Left ventricle myocardium inferior (tissue), 1 donor: ENCODE data around the gene MTHFSD. TPM values are rescaled to one million over a fixed set of nuclear protein-coding genes. Genes with fewer than 3 reads are reported as not detected.
A peak's percentile ranks its signal among the peaks of the same experiment; 100 is the strongest.

ENCODE experiments used
- DNase-seq: peaks from one replicate; pipeline ENCODE4 v3.0.0-alpha.2; 2020
- H3K27ac ChIP-seq: fragments of 200-600 bp; replicated peaks from 2 replicates; pipeline ENCODE4 v1.8.0; 2021
- H3K27me3 ChIP-seq: fragments of 200-600 bp; 2 replicates; pipeline ENCODE4 v1.8.0; 2021; ENCODE audit warnings: low read depth
- H3K36me3 ChIP-seq: fragments of 200-600 bp; 2 replicates; pipeline ENCODE4 v1.8.0; 2021
- H3K4me1 ChIP-seq: fragments of 200-600 bp; 2 replicates; pipeline ENCODE4 v1.8.0; 2021
- H3K4me3 ChIP-seq: fragments of 200-600 bp; 2 replicates; pipeline ENCODE4 v1.8.0; 2021; ENCODE audit warnings: mild to moderate bottlenecking, moderate library complexity
- H3K9me3 ChIP-seq: fragments of 200-600 bp; replicated peaks from 2 replicates; pipeline ENCODE4 v1.8.0; 2021
- intact Hi-C: fragments of 100-400 bp; cut with micrococcal nuclease; formaldehyde crosslinking; loops from one replicate; pipeline ENCODE4 v1.11.0; 2022
- total RNA-seq: library from RNA; stranded (reverse); fragmentation: NEBNext Ultra II Directional; extraction: Animal tissue kit (Norgen Biotek cat#: 25700); gene quantifications from one replicate; pipeline ENCODE4 v1.2.1, GENCODE V29; 2021
- TF ChIP-seq, protein P1 (sequence below): fragments of 200-600 bp; IDR thresholded peaks from 2 replicates; pipeline ENCODE4 v1.8.0; 2021; ENCODE audit warnings: antibody characterized with exemption, mild to moderate bottlenecking, borderline replicate concordance
- donor health status: DM: no; HTN: yes; CAD: no; lungs with severe emphysema.

Gene MTHFSD
- total RNA-seq, 1 donor from 2014 or later, result 10.2 TPM

DNA sequence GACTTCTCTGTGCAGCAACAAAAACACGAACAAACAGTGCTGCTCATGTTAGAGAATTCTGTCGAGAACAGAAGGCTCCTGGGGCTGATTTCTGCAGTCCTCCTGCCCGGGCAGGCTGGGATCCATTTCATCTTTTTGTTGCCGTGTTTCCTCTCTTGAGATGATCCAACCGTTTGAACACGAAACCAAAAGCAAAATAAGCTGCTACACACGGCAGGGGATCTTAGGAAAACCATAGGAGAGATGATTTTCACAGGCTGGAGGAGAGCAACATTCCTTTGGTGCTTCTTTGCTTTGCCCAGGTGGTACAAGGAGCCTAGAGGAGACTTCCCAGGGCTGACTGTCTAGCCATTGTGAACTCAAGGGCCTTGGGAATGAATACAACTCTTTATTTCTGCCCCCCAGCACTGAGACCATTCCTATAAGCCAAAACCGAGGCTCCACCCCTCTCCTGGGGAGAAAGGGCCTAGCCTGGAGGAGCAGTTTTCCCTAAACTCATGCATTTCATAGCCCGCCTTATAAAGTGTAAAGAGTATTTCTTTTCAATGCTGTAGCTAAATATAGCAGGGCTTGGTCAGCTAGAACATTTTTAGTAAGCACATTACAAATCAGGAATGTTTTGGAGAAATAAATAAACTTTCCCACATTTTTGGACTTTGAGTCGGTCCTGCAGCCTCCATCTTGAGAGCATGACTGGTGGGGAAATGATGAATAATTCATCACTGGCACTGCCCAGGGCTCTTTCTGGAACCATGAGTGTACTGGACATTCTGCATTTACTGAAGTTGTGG is 31.0 kb upstream of the MTHFSD start:
- H3K27me3 ChIP-seq, result peaks cover 76% of the 10 kb centered on the region
- intact Hi-C loops, result no loop called here
- no peaks in the 10 kb centered on the region for H3K4me1 ChIP-seq
- peak overlapping the region; percentile 73 for H3K27ac ChIP-seq
- no peak for DNase-seq
- H3K36me3 ChIP-seq, result no peaks in the 10 kb centered on the region
- H3K9me3 ChIP-seq, result no peaks in the 10 kb centered on the region
- H3K4me3 ChIP-seq, result no peak overlapping the region
- TF ChIP-seq, protein P1, sequence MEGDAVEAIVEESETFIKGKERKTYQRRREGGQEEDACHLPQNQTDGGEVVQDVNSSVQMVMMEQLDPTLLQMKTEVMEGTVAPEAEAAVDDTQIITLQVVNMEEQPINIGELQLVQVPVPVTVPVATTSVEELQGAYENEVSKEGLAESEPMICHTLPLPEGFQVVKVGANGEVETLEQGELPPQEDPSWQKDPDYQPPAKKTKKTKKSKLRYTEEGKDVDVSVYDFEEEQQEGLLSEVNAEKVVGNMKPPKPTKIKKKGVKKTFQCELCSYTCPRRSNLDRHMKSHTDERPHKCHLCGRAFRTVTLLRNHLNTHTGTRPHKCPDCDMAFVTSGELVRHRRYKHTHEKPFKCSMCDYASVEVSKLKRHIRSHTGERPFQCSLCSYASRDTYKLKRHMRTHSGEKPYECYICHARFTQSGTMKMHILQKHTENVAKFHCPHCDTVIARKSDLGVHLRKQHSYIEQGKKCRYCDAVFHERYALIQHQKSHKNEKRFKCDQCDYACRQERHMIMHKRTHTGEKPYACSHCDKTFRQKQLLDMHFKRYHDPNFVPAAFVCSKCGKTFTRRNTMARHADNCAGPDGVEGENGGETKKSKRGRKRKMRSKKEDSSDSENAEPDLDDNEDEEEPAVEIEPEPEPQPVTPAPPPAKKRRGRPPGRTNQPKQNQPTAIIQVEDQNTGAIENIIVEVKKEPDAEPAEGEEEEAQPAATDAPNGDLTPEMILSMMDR, result no peak

DNA sequence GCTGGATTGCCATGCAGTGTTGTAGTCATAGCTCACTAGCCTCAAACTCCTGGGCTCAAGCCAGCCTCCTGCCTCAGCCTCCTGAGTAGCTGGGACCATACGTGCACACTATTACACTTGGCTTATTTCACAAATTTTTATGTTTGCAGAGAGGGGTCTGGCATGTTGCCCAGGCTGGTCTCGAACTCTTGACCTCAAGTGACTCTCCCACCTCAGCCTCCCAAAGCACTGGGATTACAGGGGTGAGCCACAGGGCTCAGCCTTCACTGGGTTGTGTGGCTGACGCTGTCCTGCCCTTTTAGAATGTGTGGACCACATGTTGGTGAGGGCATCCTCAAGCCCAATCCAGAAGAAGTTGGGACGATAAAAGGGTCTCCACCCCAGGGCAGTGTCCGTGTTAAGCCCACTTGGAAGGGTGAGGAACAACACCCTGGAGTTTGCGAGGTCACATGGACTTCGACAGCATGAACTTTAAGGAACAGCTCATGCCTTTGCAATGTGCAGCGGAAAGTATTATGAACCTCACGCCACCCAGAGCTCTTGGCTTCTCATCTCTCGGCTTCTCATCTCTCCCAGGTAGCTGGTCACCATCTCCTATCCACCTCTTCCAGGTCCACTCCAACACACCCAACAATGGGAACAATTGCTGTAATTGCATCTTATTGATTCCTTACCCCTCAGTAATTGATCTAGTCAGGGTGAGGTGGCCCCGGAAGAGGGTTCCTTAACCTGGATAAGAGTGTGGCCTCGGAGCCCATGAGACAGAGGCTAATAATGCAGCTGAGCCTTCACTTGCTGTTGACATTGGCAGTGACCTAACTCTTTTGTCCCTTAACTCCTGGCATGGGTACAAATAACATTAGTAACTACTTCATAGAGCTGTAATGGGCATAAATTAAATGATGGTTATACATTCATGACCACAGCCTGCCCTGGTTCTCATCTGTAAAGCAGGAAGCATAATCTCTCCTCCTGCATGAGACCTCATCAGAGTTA is 30.0 kb upstream of the MTHFSD start:
- TF ChIP-seq, protein P1, result no peak
- no peaks in the 10 kb centered on the region for H3K9me3 ChIP-seq
- no peak for DNase-seq
- no peaks in the 10 kb centered on the region for H3K4me1 ChIP-seq
- H3K27ac ChIP-seq, result peak overlapping the region; percentile 73
- H3K27me3 ChIP-seq, result peaks cover 79% of the 10 kb centered on the region
- intact Hi-C loops, result no loop called here
- H3K36me3 ChIP-seq, result no peaks in the 10 kb centered on the region
- no peak overlapping the region for H3K4me3 ChIP-seq

DNA sequence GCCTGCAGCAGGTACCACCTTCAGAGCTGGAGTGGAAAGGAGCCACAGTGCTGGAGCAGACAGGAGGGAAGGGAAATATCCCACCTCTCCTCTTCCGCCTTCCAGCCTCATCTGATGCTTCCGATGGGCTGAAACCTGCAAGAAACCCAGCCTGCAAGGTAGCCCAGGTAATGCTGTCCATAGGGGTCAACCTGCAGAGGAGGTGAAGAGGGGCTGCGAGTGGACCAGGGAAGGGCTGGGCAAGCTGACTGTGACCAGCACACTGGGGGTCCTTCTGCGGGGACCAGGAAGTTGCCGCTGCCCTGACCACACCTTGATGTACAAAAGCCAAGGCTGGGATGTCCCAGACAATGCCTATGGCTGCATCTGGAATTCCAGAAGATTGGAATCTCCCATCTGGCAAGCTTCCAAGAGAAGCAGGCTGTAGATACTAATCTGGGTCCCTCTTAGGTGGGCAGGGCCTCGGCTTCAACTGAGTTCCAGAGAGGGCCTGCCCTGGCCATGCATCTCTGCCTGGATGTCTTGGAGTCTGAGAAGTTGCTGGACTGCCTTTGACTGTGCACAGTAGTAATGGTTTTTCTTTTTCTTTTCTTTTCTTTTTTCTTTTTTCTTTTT is 29.1 kb upstream of the MTHFSD start:
- intact Hi-C loops, result no loop called here
- no peaks in the 10 kb centered on the region for H3K9me3 ChIP-seq
- DNase-seq, result no peak
- H3K36me3 ChIP-seq, result no peaks in the 10 kb centered on the region
- H3K4me3 ChIP-seq, result no peak overlapping the region
- H3K27ac ChIP-seq, result no peak overlapping the region
- TF ChIP-seq, protein P1, result no peak
- peaks cover 4% of the 10 kb centered on the region for H3K4me1 ChIP-seq
- H3K27me3 ChIP-seq, result peaks cover 80% of the 10 kb centered on the region

DNA sequence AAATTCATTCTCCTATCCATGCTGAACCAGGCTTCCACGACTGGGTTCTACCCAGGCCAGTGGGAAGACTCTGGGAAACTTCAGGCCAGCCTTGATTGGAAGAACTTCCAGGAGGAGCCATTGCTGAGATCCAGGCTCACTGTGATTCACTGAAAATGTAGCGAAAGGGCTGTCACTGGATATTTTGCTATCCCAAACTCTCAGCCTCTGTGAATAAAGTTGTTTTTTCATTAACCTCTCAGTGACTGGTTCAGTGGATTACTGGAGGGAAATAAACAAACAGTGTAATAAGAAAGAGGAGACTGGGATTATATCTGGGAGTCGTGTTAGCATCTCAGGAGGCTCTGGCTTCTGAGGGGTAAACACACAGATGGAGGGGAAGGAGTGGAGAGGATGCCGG is 26.4 kb upstream of the MTHFSD start:
- no peak for DNase-seq
- no peaks in the 10 kb centered on the region for H3K36me3 ChIP-seq
- TF ChIP-seq, protein P1, result no peak
- peaks cover 95% of the 10 kb centered on the region for H3K27me3 ChIP-seq
- H3K4me1 ChIP-seq, result peaks cover 16% of the 10 kb centered on the region
- H3K27ac ChIP-seq, result peak overlapping the region; percentile 88
- no peaks in the 10 kb centered on the region for H3K9me3 ChIP-seq
- no peak overlapping the region for H3K4me3 ChIP-seq
- intact Hi-C loops, result no loop called here

DNA sequence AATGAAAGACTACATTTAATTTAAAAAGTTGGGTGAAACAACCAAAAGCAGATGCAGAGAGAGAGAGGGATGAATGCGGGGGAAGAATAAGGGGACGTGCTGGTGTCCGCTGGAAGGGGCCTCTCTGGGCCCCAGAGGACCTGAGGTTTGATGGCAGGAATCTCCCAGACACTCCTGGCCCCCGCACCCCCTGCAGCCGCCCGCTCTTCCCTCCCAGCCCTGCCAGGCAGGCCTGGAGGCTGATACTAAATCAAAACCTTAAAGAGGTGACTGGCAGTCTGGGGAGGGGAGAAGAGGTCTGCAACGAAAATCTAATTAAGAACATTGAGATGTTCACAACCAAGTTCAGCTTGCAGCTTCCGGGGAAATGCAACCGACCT is 25.7 kb upstream of the MTHFSD start:
- Histone ChIP-seq H3K27ac (peak overlapping the region; percentile 88), H3K9me3 (no peaks in the 10 kb centered on the region), H3K27me3 (peaks cover 96% of the 10 kb centered on the region), H3K4me3 (peak overlapping the region; percentile 54), H3K4me1 (peaks cover 20% of the 10 kb centered on the region), H3K36me3 (no peaks in the 10 kb centered on the region)
- no peak for DNase-seq
- TF ChIP-seq, protein P1, result no peak
- intact Hi-C loops, result no loop called here
